Measurements from ENCODE around the gene APBB2. TPM values are rescaled to one million over a fixed set of nuclear protein-coding genes. Genes with fewer than 3 reads are reported as not detected.
"Not testable (repeated sequence)": the region's sequence is repeated elsewhere in the genome, so short reads cannot be mapped to it uniquely, and the experiment has no call there.

The APBB2 gene
- total RNA-seq, 2 donors from 2014 or later, result 55.2 to 70.1 TPM

DNA sequence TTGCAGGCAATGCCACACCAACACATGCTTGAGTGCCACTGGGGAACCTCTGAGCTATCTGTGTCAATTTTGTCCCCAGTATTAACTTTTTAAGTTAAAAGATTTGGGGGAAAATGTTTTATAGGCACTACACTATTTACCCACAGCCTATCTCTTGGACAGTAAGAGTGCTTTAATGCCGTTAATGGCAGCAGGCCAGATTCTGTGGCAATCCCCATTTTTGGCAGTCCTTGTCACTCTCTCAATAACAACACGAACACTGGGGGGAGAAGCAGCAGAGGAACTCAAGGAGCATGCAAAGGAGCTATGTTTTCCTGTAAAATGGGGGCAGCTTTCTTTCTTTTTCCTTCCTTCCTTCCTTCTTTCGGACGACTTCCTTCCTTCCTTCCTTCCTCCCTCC, 296.0 kb downstream of the APBB2 start:
- peak; percentile 90 for DNase-seq (ENCODE audit: low spot score)
- intact Hi-C loops (cut with DNase I), result no loop called here

DNA sequence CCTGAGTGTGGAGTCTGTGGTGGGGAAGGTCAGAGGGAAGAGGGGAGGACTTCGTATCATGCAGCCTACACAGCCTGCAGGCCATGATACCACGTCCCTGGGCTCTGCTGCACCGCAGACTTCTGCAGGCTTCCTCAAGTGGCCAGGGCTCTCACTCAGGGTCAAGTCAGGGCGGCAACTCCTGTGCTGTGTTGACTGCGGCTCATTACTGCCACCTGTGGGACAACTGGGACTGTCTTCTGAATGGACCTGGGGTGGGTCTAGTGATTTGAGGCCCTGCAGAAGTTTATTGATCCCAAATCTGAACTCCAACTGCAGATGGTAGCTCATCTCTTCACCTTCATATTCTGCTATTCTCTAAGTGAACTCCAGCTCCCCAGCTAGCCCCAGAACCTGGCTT, 297.5 kb downstream of the APBB2 start:
- DNase-seq (ENCODE audit: low spot score), result no peak
- intact Hi-C loops (cut with DNase I), result no loop called here

DNA sequence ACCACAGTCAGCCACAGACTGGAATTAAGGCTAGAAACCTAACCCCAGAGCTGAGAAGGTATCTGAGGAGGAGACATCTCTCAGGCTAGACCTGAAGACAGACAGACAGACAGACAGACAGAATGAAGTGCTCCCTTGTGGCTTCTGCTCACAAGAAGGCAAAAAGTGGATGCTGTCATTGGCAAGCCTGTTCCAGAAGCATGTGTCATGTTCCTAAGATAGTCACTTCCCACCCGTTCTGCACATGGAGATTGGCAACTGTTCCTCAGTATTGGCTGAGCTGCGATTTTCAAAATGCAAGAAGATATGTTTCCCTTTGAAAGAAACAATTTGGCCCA, 298.2 kb downstream of the APBB2 start:
- intact Hi-C loops (cut with DNase I), result no loop called here
- DNase-seq (ENCODE audit: low spot score), result no peak

DNA sequence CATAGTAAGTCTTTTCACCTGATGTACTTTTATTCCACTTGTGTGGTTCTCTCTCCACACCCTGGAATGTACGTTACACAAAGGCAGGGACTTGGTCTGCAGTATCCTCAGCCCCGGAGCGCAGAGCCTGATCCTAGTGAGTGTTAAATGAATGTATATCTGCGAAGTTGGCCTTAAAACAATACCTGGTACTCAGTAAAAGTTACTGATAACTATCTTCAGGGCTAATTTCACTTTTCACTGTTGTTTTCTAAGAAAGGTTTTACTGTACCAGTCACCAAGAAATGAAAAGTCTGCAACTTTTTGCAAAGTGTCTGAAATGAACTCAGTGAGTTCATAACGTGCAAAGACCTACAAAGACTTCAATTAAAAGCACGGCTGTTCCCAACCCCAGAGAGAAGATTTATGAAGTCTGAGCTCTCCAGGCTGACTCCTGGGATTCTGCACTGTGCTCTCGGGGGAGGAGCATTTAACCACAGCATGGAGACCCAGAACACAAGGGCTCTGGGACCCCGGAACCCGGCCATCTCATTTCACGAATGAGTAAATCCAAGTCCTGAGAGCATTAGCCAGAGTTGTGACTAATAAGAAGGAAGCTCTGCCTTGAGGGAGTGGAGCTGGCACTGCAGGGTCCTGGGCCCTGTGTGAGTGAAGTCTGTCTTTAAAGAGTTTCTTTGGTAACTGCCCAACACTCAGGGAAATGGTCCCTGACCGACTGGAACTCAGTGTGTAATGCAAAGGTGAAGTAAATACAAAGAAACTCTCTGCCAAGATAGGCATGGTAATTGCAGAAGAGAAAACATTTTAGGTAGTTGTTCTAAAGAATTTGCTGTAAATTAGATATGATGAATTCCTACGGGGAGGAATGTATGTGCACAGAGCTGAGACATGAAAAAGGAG, 298.8 kb downstream of the APBB2 start:
- intact Hi-C loops (cut with DNase I), result no loop called here
- DNase-seq (ENCODE audit: low spot score), result no peak

DNA sequence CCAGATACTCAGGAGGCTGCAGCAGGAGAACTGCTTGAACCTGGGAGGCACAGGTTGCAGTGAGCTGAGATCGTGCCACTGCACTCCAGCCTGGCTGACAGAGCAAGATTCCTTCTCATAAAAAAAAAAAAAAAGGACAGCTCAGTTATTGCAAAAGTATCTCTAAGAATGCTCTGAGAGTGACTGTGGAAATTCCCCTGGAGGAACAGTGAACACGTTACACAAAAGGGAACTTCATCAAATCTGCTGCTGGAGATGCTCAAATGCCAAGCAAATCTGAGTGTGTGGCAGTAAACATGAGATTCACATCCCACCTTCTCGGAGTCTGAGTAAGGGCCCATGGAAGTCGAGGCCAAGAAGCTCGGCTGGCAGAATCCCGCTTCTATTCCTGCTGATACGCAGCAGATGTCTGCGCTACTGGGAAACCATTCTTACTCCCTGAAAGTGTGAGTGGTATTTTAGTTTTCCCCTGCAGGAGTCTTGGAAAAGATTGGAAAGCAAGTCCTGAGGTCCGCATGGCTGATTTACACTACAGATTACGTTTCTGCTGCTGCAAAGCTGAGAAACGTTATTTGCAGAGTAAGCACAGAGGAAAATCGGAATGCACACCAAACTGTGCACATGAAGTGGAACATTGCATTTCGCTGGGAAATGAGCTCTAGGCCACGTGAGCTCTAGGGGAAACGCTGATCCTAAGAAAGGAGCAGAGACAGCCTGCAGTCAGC, 301.7 kb downstream of the APBB2 start:
- no peak for DNase-seq (ENCODE audit: low spot score)
- intact Hi-C loops (cut with DNase I), result no loop called here

DNA sequence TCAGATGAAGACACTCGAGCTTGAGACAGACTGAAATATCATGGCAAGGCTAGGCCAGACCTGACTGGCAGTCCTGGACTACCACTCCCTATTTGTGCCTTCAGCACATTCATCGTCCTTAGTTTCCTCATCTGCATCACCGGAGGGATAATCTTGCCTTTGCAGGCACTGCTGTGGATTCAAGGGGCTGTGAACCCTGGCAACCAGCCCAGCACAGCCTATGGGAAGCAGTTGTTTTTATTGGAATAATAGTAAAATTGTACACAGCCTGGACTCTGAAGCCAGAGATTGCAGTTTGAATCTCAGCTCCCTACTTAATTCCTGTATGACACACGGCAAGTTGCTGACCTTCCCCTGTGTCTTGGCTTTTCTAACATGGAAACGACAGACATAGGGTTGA, 303.6 kb downstream of the APBB2 start:
- intact Hi-C loops (cut with DNase I), result no loop called here
- no peak for DNase-seq (ENCODE audit: low spot score)

DNA sequence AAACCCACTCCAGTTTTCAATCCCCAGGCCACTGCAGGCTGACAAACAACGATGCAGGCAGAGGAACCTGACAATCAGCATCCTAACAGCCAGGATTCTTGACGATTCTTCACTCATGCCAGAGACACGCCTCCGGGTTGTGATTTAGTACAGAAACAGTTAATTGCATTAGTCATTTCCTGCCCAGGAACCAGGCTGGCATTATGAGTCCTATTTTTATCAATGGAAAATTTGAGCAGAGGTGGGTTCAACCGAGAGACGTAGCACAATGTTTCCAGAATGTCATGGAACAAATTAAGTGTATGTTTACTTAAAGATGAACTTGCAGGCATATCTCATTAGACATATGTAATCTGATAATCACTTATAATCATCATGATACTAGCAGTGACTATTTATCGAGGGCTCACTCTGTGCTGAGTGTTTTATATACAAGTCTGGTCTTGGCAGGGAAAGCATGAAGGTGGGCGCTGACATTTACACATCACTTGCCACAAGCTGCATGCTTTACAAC, 304.9 kb downstream of the APBB2 start:
- no peak for DNase-seq (ENCODE audit: low spot score)

DNA sequence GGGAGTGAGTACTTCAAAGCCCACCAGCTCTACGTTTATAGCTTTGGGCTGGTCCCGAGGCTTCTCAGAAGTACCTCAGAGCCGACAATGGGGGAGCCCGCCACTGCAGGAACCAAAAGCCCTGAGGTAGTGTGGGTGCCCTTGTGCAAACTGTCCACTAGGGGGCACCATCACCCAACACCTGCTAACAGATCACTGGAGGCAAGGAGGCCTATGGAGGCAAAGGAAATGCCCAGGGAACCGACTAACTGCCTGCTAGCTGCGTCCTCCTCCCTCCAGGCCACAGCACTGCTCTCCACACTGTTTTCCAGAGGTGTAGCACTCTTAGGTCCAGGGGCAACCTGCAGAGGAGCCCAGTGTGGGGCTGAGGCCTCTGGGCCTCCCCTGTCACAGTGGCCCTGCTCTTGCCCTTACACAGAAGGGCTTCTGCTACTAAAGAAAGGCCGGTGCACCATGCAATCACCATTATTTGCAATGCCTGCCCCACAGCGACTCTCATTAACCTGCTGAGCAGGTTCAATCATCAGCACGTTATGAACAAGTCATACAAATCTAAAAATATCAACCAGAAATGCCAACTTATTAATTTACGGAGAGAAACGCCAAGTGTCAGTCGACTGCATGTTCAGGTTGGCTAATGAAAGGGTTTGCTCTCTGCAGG, 305.5 kb downstream of the APBB2 start:
- DNase-seq (ENCODE audit: low spot score), result peak; percentile 86
- intact Hi-C loops (cut with DNase I), result loop anchor here in 1 of 2 donors (10.0 kb wide), 1 partner anchor 174 kb away; no protein-coding TSS in a partner anchor

More for the DNA sequence above, 304.9 kb downstream of the APBB2 start:
- intact Hi-C loops (cut with DNase I), result loop anchor here in 1 of 2 donors (10.0 kb wide), 1 partner anchor 175 kb away; no protein-coding TSS in a partner anchor

DNA sequence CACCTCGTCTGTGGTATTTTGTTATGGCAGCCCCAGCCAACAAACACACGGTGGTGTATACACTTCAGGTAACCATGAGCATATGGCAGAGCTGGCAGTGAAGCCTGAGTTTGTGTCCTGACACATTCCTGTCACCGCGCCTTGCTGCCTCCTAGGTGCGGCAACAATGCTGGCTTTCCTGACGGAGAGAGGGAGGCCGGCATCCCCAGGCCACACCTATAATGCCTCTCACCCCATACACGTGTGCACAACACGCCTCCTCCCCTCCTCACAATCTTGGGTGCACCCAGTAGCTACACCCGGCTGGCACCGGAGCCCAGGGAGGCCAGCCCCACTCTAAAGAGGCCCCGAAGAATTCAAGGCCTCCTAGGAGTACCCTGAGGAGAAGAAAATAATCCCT, 306.0 kb downstream of the APBB2 start:
- intact Hi-C loops (cut with DNase I), result loop anchor here in 1 of 2 donors (10.0 kb wide), 1 partner anchor 173 kb away; no protein-coding TSS in a partner anchor
- no peak for DNase-seq (ENCODE audit: low spot score)

DNA sequence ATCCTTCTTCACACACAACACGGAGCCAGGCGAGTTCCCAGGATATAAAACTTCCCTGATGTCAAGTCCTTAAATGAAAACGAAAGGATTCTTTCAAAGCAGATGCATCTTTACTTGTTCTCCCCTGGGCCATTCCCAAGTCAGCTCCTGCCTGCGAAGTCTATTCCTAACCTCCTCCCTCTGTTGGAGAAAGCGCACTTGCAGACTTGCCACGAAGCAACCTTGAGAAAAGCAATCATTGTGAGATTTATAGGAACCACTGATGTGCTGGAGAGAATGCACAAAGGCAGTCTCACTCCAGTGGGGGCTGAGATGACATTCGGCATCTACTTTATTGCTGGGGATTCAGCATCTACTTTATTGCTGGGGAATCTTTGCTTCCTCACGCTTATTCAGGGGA, 308.9 kb downstream of the APBB2 start:
- intact Hi-C loops (cut with DNase I), result loop anchor here in 1 of 2 donors (10.0 kb wide), 1 partner anchor 171 kb away; no protein-coding TSS in a partner anchor
- DNase-seq (ENCODE audit: low spot score), result no peak

DNA sequence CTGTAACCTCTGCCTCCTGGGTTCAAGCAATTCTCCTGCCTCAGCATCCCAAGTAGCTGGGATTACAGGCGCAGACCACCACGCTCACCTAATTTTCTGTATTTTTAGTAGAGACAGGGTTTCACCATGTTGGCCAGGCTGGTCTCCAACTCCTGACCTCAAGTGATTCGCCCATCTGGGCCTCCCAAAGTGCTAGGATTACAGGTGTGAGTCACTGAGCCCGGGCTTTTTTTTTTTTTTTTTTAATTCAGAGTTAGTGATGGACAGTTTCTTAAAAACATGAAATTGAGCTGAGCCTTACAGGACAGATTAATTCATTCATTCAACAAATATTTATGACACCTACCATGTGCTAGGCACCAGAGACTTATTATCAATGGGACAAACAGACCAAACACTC, 313.8 kb downstream of the APBB2 start:
- not testable (repeated sequence) for DNase-seq (ENCODE audit: low spot score)
- intact Hi-C loops (cut with DNase I), result loop anchor here in 1 of 2 donors (10.0 kb wide), 1 partner anchor 166 kb away; no protein-coding TSS in a partner anchor

DNA sequence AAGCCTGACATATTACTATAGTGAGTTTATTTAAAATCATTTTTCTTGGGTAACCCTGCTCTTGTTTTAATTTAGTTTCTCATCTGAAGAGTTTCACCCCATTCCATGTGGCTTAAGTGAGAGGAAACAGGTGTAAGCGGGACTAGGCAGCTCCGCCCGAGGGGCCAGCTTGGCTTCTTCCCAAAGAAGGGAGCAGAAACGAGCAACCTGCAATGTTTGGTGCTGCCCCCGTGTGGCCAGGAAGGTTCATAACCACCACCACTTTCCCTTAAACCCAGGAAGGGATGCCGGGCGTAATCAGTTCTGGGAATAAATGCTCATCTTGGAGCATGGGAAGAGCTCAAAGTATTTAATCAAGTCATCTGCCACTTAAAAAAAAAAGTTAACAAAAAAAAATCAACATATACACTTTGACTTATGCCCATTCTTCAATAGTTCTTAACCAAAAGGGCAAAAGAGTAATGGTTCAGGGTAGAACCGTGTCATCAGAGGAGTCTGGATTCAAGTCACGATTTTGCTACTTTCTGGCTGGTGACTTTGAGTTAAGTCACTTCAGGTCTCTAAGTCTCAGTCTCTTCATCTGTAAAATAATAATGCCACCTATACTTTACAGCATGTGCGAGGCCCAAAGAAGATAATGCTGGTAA, 316.7 kb downstream of the APBB2 start:
- intact Hi-C loops (cut with DNase I), result no loop called here
- peak; percentile 90 for DNase-seq (ENCODE audit: low spot score)

DNA sequence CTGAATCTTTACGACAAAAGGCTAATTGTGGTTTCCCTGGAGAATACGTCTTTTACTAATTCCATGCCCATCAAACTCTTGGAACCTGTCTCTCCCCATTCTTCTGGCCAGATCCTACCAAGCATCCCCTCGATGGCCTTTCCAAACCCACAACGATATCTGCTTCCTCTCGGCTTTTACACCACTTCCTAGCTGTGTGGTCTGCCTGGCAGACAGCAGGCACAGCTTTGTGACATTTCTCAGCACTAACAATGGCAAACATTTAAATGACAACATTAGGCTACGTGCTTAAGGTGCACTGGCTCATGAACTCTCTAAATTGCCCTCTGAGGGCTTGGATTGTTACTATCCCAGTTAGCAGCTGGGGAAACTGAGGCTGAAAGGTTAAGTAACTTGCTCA, 323.6 kb downstream of the APBB2 start:
- intact Hi-C loops (cut with DNase I), result no loop called here
- no peak for DNase-seq (ENCODE audit: low spot score)

DNA sequence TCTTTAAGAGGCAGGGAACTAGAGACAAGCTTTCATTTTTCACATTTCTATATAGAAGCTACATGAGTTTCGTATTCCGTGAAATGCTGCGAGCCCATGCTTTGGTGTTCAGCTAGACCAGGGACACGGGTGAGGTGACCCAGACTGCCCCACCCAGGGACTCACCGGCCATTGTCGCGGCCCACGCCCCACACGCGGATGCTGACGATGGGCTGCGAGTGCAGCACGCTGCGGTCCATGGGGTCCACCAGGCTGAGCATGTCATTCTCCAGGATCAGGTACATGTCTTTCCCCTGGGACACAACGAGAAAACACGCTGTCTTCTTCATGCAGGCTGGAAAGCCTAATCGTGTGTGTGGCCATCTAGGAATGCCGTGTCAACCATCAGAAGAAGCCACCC, 324.1 kb downstream of the APBB2 start:
- intact Hi-C loops (cut with DNase I), result no loop called here
- no peak for DNase-seq (ENCODE audit: low spot score)

DNA sequence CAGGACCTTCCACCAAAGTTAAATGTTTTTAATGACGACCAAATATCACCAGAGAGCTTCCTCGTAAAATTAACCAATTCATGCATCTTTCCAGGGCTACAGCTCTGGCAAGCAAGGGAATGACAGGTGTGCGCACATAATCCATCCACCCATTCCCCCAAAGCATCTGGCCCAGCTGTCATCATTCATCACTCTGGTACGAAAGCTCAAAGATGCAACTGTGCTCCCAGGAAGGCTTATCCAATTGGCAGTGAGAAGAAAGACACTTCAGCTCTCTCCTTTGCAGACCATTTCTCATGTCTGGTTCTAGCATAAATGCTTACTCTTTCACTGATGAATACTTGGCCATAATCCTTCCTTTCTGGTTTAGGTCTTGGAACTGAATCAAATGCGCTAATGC, 325.4 kb downstream of the APBB2 start:
- intact Hi-C loops (cut with DNase I), result no loop called here
- no peak for DNase-seq (ENCODE audit: low spot score)

DNA sequence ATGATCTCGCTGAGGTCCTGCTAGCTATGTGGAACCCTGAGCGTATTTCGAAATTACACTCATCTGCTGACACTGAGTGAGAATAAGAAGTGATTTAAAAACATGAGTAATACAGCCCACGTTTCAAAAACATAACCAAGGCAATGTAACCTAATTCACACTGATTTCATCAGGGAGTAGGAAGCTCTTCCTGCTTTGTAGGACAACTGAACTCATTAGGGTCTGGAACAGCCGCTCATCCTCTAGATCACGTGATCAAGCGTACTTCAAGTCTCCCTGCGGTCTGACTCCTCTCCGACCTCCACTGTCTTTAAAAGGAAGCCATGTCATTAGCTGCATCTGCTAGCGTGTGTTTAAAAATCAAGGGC, 326.6 kb downstream of the APBB2 start:
- DNase-seq (ENCODE audit: low spot score), result no peak
- intact Hi-C loops (cut with DNase I), result no loop called here

DNA sequence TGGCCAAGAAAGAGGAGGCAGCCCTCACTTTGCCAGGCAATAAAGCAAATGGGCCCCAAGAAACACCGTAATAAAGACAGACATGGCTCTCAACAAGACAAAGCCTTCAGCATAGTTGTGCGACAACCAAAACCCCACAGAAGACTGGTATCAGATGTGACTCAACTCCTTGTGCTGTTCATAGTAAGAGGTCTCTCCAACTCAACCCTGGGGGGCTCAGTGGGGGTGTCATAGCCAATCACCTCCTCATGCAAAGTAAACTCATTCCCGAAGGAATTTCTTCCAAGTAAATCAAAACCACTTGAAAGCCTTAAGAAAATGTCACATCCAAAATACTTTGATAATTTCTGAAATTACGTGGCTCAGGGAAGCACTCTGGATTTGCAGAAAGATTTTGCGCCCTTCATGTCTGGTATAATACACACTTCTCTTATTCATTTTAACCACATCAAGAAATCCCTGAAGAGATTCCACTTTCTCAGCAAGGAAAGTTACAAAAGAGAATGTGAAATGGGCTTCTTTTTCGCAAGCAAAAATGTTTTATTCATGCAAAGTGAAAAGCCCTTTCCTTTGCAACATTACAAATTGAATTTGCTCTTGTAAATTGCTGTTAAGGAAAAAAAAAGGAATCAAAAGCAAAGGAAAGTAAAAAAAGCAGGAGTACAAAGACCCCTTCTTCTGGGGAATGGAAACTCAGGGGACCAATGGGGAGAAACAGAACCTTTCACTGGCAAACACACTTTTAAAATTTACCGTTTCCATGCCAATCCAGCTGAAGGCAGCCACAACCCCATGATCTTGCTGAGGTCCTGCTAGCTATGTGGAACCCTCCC, 327.2 kb downstream of the APBB2 start:
- intact Hi-C loops (cut with DNase I), result no loop called here
- DNase-seq (ENCODE audit: low spot score), result no peak

DNA sequence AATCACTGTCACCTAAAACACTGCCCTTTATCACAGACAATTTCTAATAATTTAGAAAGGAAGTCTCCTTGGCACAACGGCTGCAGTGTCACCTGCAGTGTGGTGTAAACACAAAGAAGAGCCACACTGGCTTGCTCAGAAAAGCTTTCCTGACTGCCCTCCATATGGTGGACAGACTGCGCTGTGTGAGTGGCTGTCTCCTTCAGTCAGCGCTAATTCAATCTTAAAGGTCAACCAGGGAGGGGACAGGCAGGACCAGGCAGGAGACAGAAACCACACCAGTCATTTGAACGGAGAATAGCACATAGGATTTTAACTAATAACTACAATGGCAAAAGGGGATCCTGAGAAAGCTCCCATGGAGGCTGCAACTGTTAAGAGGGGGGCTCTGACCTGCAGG, 332.5 kb downstream of the APBB2 start:
- intact Hi-C loops (cut with DNase I), result no loop called here
- no peak for DNase-seq (ENCODE audit: low spot score)

All from posterior vena cava (tissue), 2 donors.